Measurements from ENCODE around the gene RAP1GDS1. TPM values are rescaled to one million over a fixed set of nuclear protein-coding genes. Genes with fewer than 3 reads are reported as not detected.
A peak's percentile ranks its signal among the peaks of the same experiment; 100 is the strongest.
"Not testable (repeated sequence)": the region's sequence is repeated elsewhere in the genome, so short reads cannot be mapped to it uniquely, and the experiment has no call there.

RAP1GDS1 gene
- total RNA-seq, 1 donor from 2014 or later, result 37.0 TPM

- H3K27ac ChIP-seq, result no peak overlapping the region
- peaks cover 4% of the 10 kb centered on the region for H3K9me3 ChIP-seq
- no peak for ATAC-seq
- no peak overlapping the region for H3K4me3 ChIP-seq
- TF ChIP-seq CTCF (IDR thresholded peaks at IDR 0.05), result no peak
- no peaks in the 10 kb centered on the region for H3K4me1 ChIP-seq
- no peak for DNase-seq
- H3K36me3 ChIP-seq, result no peaks in the 10 kb centered on the region
- intact Hi-C loops (cut with DNase I), result no loop called here
- no peaks in the 10 kb centered on the region for H3K27me3 ChIP-seq (ENCODE audit: low read depth)
These were observed 14.0 kb downstream of the RAP1GDS1 start for GRCh38 chr4:98275145-98275544.

GRCh38 chr4:98283219-98284189, 22.3 kb downstream of the RAP1GDS1 start:
- Histone ChIP-seq H3K4me3 (no peak overlapping the region), H3K9me3 (no peaks in the 10 kb centered on the region), H3K4me1 (peaks cover 7% of the 10 kb centered on the region), H3K27ac (no peak overlapping the region), H3K36me3 (no peaks in the 10 kb centered on the region), H3K27me3 (ENCODE audit: low read depth) (no peaks in the 10 kb centered on the region)
- DNase-seq (no peak), ATAC-seq (peak; percentile 27 to 58)
- intact Hi-C loops (cut with DNase I), result no loop called here
- no peak for TF ChIP-seq CTCF (IDR thresholded peaks at IDR 0.05)

GRCh38 chr4:98284640-98285046, 23.5 kb downstream of the RAP1GDS1 start:
- H3K9me3 ChIP-seq, result no peaks in the 10 kb centered on the region
- H3K36me3 ChIP-seq, result no peaks in the 10 kb centered on the region
- no peak overlapping the region for H3K27ac ChIP-seq
- no peak for TF ChIP-seq CTCF (IDR thresholded peaks at IDR 0.05)
- peaks cover 10% of the 10 kb centered on the region for H3K4me1 ChIP-seq
- DNase-seq (no peak), ATAC-seq (no peak)
- H3K27me3 ChIP-seq (ENCODE audit: low read depth), result no peaks in the 10 kb centered on the region
- no peak overlapping the region for H3K4me3 ChIP-seq
- intact Hi-C loops (cut with DNase I), result no loop called here

- Histone ChIP-seq H3K27ac (no peak overlapping the region), H3K9me3 (no peaks in the 10 kb centered on the region), H3K4me3 (no peak overlapping the region), H3K4me1 (peaks cover 11% of the 10 kb centered on the region), H3K36me3 (no peaks in the 10 kb centered on the region), H3K27me3 (ENCODE audit: low read depth) (no peaks in the 10 kb centered on the region)
- TF ChIP-seq CTCF (IDR thresholded peaks at IDR 0.05), result no peak
- intact Hi-C loops (cut with DNase I), result no loop called here
- ATAC-seq, result no peak
- DNase-seq, result no peak
These were observed 24.5 kb downstream of the RAP1GDS1 start for GRCh38 chr4:98285676-98286075.

- Histone ChIP-seq H3K9me3 (no peaks in the 10 kb centered on the region), H3K27ac (no peak overlapping the region), H3K4me3 (no peak overlapping the region), H3K27me3 (ENCODE audit: low read depth) (no peaks in the 10 kb centered on the region), H3K4me1 (peaks cover 11% of the 10 kb centered on the region), H3K36me3 (no peaks in the 10 kb centered on the region)
- no peak for TF ChIP-seq CTCF (IDR thresholded peaks at IDR 0.05)
- intact Hi-C loops (cut with DNase I), result no loop called here
- ATAC-seq (no peak), DNase-seq (no peak)
These were observed 26.1 kb downstream of the RAP1GDS1 start for GRCh38 chr4:98287328-98287727.

GRCh38 chr4:98288671-98289070, 27.5 kb downstream of the RAP1GDS1 start:
- ATAC-seq; H3K36me3 ChIP-seq; H3K27me3 ChIP-seq (ENCODE audit: low read depth); H3K9me3 ChIP-seq; intact Hi-C loops (cut with DNase I); H3K4me3 ChIP-seq; H3K27ac ChIP-seq; DNase-seq: not testable (repeated sequence)
- H3K4me1 ChIP-seq, result peaks cover 11% of the 10 kb centered on the region

Measured in lower lobe of right lung (tissue), 2 donors.